PC-9 (cell line): ENCODE results near the gene SSBP2.

Experiments
- CTCF ChIP-seq: fragments of 200-600 bp; sonication (generic); conservative IDR thresholded peaks from 2 replicates; pipeline ENCODE4 v1.6.1; 2017; ENCODE audit warnings: mixed run types, antibody characterized with exemption, mild to moderate bottlenecking, moderate library complexity
- EZH2 ChIP-seq: fragments of 200-600 bp; sonication (generic); IDR thresholded peaks from 2 replicates; pipeline ENCODE4 v1.8.0; 2017; ENCODE audit warnings: antibody characterized with exemption, low read depth

- TF ChIP-seq CTCF, result no peak
- TF ChIP-seq EZH2, result no peak
Measured at GRCh38 chr5:81427566-81427965, 323.3 kb downstream of the SSBP2 start.
